Right atrium auricular region (tissue), 2 donors: ENCODE results near the gene PDK4. TPM values are rescaled to one million over a fixed set of nuclear protein-coding genes. Genes with fewer than 3 reads are reported as not detected.

Source experiments
- DNase-seq: peaks from one replicate; pipeline ENCODE4 v3.0.0-alpha.2; 2019; ENCODE audit warnings: low spot score
- H3K27ac ChIP-seq, 2 donors: fragments of 200-600 bp; sonication (generic); 1 replicate in 1 of 2; 2 replicates in 1 of 2; pipeline ENCODE4 v1.5.1; 2016 to 2019
- H3K27me3 ChIP-seq, 2 donors: fragments of 200-600 bp; sonication (generic); one replicate each; pipeline versions ENCODE4 v1.5.1 to v1.6.0; 2017 to 2019
- H3K36me3 ChIP-seq: fragments of 200-600 bp; sonication (generic); one replicate; pipeline ENCODE4 v1.5.1; 2016
- H3K4me1 ChIP-seq, 2 donors: fragments of 200-600 bp; sonication (generic); one replicate each; pipeline versions ENCODE4 v1.5.1 to v1.6.0; 2017 to 2019
- H3K4me3 ChIP-seq, 2 donors: fragments of 200-600 bp; sonication (generic); 1 replicate in 1 of 2; 2 replicates in 1 of 2; pipeline ENCODE4 v1.5.1; 2017 to 2019; ENCODE audit warnings: mild to moderate bottlenecking in 1 of 2, moderate library complexity in 1 of 2
- H3K9me3 ChIP-seq, 2 donors: fragments of 200-600 bp; sonication (generic); one replicate each; pipeline ENCODE4 v1.5.1; 2019
- CTCF ChIP-seq, 2 donors: fragments of 200-600 bp; sonication (generic); IDR thresholded peaks; one replicate each; pipeline ENCODE4 v1.5.1; 2019; ENCODE audit warnings: antibody characterized with exemption in 2 of 2
- total RNA-seq, 2 donors: library from RNA; depleted of rRNA; stranded (reverse); fragments of >200 nt; gene quantifications; one replicate each; pipeline ENCODE4 v1.1.0, GENCODE V29; 2016

Gene PDK4
- total RNA-seq, 2 donors from 2014 or later, result 337 to 712 TPM

- no peaks in the 10 kb centered on the region for H3K27me3 ChIP-seq
- DNase-seq, result no peak
- no peak for TF ChIP-seq CTCF (IDR thresholded peaks at IDR 0.05)
- H3K4me3 ChIP-seq, result no peak overlapping the region
- H3K4me1 ChIP-seq, result no peaks in the 10 kb centered on the region
- H3K27ac ChIP-seq, result no peak overlapping the region
- no peaks in the 10 kb centered on the region for H3K36me3 ChIP-seq
- no peaks in the 10 kb centered on the region for H3K9me3 ChIP-seq
Measured at GRCh38 chr7:95534796-95535195, 61.5 kb downstream of the PDK4 start.

Other genes with a start within 250 kb of the PDK4 start
- 1 to 10 TPM in 1 of 2 donors, not detected in 1; 1.7 TPM for gene PON3, start 200.1 kb downstream of the PDK4 start, total RNA-seq
- 10 to 100 TPM; 45.4 to 77.1 TPM for gene PON2, start 161.5 kb downstream of the PDK4 start, total RNA-seq
- 1 to 10 TPM; 1.5 to 4.6 TPM for gene ASB4, start 110.6 kb downstream of the PDK4 start, total RNA-seq
- gene DYNC1I1, start 176.0 kb upstream of the PDK4 start, total RNA-seq, result 10 to 100 TPM; 14.1 to 41.3 TPM